GM18508 (cell line): ENCODE measurements around the gene MAMDC4.
"Not testable (repeated sequence)": the region's sequence is repeated elsewhere in the genome, so short reads cannot be mapped to it uniquely, and the experiment has no call there.

Experiments
- ATAC-seq: cut with Tn5 transposase; IDR thresholded peaks from one replicate; pipeline ENCODE4 v1.9.1; 2021; ENCODE audit warnings: moderate number of reproducible peaks; ENCODE audit not compliant: insufficient read depth, unreplicated experiment

The MAMDC4 gene

GRCh38 chr9:136851941-136852663 lies at the start of gene MAMDC4:
Gene MAMDC4, plus strand, starts transcription at chr9:136852346. Its CDS starts 71 bp downstream, at chr9:136852417.
- ATAC-seq = no peak

GRCh38 chr9:136803009-136803550 lies 49.1 kb upstream of the MAMDC4 start:
- ATAC-seq = not testable (repeated sequence)

- ATAC-seq = no peak
These were observed 48.3 kb upstream of the MAMDC4 start for GRCh38 chr9:136803551-136804508.

GRCh38 chr9:136804509-136805206 lies 47.5 kb upstream of the MAMDC4 start:
- no peak for ATAC-seq

- ATAC-seq = no peak
These were observed 46.9 kb upstream of the MAMDC4 start for GRCh38 chr9:136805207-136805740.

GRCh38 chr9:136806067-136806466 lies 46.1 kb upstream of the MAMDC4 start:
- no peak for ATAC-seq

- no peak for ATAC-seq
These were observed 45.4 kb upstream of the MAMDC4 start for GRCh38 chr9:136806631-136807201.

- ATAC-seq = no peak
These were observed 44.7 kb upstream of the MAMDC4 start, which contains the start of gene RABL6 for GRCh38 chr9:136807281-136808074. Gene RABL6, plus strand, starts transcription at chr9:136807948. Its CDS starts 249 bp downstream, at chr9:136808197.

- ATAC-seq = no peak
These were observed 43.9 kb upstream of the MAMDC4 start for GRCh38 chr9:136808075-136808805.

- ATAC-seq = no peak
These were observed 43.4 kb upstream of the MAMDC4 start for GRCh38 chr9:136808806-136809158.

GRCh38 chr9:136814725-136815421 lies 37.3 kb upstream of the MAMDC4 start:
- no peak for ATAC-seq

- no peak for ATAC-seq
These were observed 36.7 kb upstream of the MAMDC4 start for GRCh38 chr9:136815422-136815782.

- ATAC-seq = no peak
These were observed 30.9 kb upstream of the MAMDC4 start for GRCh38 chr9:136820971-136821825.

GRCh38 chr9:136821826-136822544 lies 30.2 kb upstream of the MAMDC4 start:
- ATAC-seq = no peak

- ATAC-seq = no peak
These were observed 28.8 kb upstream of the MAMDC4 start for GRCh38 chr9:136823136-136824046.
